Transverse colon (tissue), 3 donors: ENCODE data around the gene PARD6B.

ENCODE experiments used
- POLR2A ChIP-seq: fragments of 450-650 bp; IDR thresholded peaks from one replicate; pipeline ENCODE4 v1.6.1; 2016; ENCODE audit warnings: antibody characterized with exemption, mild to moderate bottlenecking, moderate library complexity
- TF ChIP-seq, protein P1 (sequence below), 5 experiments: fragments of 200-600 bp in 3 of 5; fragments of 450-650 bp in 2 of 5; sonication (generic) in 3 of 5; IDR thresholded peaks; 1 replicate in 2 of 5; 2 replicates in 3 of 5; pipeline ENCODE4 v1.5.1; 2016 to 2017; ENCODE audit warnings: antibody characterized with exemption in 5 of 5, inconsistent platforms in 3 of 5, mild to moderate bottlenecking in 2 of 5, moderate library complexity in 1 of 5

DNA sequence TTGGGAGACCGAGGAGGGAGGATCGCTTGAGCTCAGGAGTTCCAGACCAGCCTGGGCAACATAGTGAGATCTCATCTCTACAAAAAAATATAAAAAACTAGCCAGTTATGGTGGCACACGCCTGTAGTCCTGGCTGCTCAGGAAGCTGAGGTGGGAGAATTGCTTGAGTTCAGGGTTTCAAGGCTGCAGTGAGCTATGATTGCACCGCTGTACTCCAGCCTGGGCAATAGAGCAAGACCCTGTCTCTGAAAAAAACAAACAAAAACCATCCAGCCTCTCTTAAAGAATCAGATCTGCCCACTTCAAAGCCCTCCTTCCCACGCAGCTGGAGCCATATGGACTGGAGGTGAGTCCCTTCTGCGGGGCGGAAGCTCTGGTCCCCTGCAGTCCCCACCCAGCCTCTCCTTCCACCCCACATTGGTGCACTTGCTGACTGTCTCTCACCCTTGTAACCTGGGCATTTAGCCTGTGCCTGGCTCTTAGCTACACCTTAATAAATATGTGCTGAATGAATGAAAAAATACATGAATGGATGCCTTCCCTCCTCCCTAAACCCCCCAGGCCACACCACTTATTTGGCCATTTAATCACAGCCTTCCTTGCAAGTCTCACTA, 7.2 kb upstream of the PARD6B start:
- no peak for TF ChIP-seq POLR2A
- TF ChIP-seq, protein P1, sequence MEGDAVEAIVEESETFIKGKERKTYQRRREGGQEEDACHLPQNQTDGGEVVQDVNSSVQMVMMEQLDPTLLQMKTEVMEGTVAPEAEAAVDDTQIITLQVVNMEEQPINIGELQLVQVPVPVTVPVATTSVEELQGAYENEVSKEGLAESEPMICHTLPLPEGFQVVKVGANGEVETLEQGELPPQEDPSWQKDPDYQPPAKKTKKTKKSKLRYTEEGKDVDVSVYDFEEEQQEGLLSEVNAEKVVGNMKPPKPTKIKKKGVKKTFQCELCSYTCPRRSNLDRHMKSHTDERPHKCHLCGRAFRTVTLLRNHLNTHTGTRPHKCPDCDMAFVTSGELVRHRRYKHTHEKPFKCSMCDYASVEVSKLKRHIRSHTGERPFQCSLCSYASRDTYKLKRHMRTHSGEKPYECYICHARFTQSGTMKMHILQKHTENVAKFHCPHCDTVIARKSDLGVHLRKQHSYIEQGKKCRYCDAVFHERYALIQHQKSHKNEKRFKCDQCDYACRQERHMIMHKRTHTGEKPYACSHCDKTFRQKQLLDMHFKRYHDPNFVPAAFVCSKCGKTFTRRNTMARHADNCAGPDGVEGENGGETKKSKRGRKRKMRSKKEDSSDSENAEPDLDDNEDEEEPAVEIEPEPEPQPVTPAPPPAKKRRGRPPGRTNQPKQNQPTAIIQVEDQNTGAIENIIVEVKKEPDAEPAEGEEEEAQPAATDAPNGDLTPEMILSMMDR (IDR thresholded peaks at IDR 0.05) = no peak
